A549 treated with CpdA at 1 μM for 4 hours (cell line): ENCODE data around the gene ALDH6A1. TPM values are rescaled to one million over a fixed set of nuclear protein-coding genes. Genes with fewer than 3 reads are reported as not detected.

Experiments
- total RNA-seq: library from RNA; stranded (reverse); fragments of 200-300 nt; extraction: Qiagen RNA extraction; gene quantifications from 5 replicates; pipeline ENCODE4 v1.2.3, GENCODE V29; 2022; ENCODE audit warnings: low read depth

Gene ALDH6A1
- total RNA-seq = 1.9 to 2.7 TPM (median 2.3 TPM) in 5 replicates

GRCh38 chr14:74084277-74085046 lies at the start of gene ALDH6A1, which contains the start of gene LIN52:
Gene ALDH6A1, minus strand, starts transcription at chr14:74084453. Its CDS starts 59 bp downstream, at chr14:74084394.
Gene LIN52, plus strand, starts transcription at chr14:74084956. Its CDS starts 19 bp downstream, at chr14:74084975.

DNA sequence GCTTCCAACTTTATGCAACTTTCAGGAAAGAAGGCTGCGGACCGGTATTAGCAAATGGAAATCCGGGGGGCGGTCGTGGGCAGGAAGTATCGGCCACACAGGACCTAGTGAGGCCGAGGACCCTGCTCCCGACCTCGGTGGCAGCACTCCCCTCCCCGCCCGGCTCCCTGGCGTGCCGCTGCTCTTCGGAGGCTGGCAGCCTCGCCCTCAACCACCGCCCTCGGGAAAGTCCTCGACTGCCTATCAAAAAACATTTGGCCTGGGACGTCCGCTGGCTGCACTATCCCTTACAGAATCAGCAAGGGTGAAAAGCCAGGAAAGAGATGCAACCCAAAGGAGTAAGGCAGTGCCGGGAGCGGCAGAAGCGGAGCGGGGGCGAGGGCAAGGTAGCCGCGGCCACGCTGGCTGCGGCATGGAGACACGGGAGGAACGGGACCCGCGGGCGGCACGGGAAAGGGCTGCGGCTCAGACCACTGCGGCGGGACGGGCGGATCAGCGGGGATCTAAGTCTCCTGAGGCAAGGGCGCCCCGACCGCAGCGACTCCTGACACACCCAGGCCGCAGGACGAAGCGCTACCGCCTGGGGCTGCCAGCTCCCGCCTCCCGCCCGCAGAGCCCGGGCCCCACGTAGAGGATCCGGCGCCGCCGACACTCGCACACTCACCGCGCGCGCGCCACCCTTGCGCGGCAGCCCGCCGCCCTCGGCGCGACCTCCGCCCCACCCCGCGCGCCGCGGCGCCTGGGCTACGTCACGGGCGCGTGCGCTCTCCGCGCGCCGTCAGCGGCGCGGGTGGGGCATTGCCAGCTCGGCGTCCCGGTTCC lies 65.5 kb downstream of the ALDH6A1 start, which contains the start of the genes BBOF1 and ENTPD5:
Gene BBOF1 (plus strand): TSS at position 764 of the 822 bp plus-strand sequence. CDS start 130 bp downstream, outside the sequence.
Gene ENTPD5 (minus strand): TSS at position 703 of the 822 bp plus-strand sequence. CDS start 31,186 bp downstream, outside the sequence.

Other genes starting within 250 kb of the ALDH6A1 start
- 7.5 to 10.4 TPM (median 10.2 TPM) in 5 replicates for gene PTGR2, start 232.6 kb downstream of the ALDH6A1 start, total RNA-seq
- gene ZNF410, start 197.6 kb downstream of the ALDH6A1 start, total RNA-seq = 43.0 to 57.5 TPM (median 44.5 TPM) in 5 replicates
- 1.5 to 2.2 TPM (median 1.8 TPM) in 5 replicates for gene FAM161B, start 134.4 kb downstream of the ALDH6A1 start, total RNA-seq
- gene COQ6, start 134.2 kb downstream of the ALDH6A1 start, total RNA-seq = 25.8 to 28.3 TPM (median 26.5 TPM) in 5 replicates
- gene ENTPD5, start 65.2 kb downstream of the ALDH6A1 start, total RNA-seq = 5.6 to 7.3 TPM (median 6.1 TPM) in 5 replicates
- gene BBOF1, start 65.1 kb downstream of the ALDH6A1 start, total RNA-seq = 2.7 to 4.6 TPM (median 3.0 TPM) in 5 replicates
- 4.1 to 6.6 TPM (median 4.6 TPM) in 5 replicates for gene LIN52, start 503 bp upstream of the ALDH6A1 start, total RNA-seq
- not detected in 5 replicates for gene VSX2, start 155.0 kb upstream of the ALDH6A1 start, total RNA-seq
- gene ABCD4, start 218.5 kb upstream of the ALDH6A1 start, total RNA-seq = 31.0 to 36.9 TPM (median 34.4 TPM) in 5 replicates